Pericardium fibroblast (primary cell): ENCODE results near the gene FNDC10. TPM values are rescaled to one million over a fixed set of nuclear protein-coding genes. Genes with fewer than 3 reads are reported as not detected.

Source experiments
- total RNA-seq: library from RNA; depleted of rRNA; stranded (reverse); fragments of >200 nt; gene quantifications from 2 replicates; pipeline ENCODE4 v1.2.3, GENCODE V29; 2015

FNDC10 gene
- total RNA-seq = 22.8 and 23.8 TPM in 2 replicates

GRCh38 chr1:1599935-1600860, at the start of gene FNDC10:
TSS of gene FNDC10 (minus strand) at chr1:1600135. CDS start at chr1:1600015, 120 bp downstream.

GRCh38 chr1:1631782-1632420, 32.0 kb upstream of the FNDC10 start, which contains the start of gene MMP23B:
TSS of gene MMP23B (plus strand) at chr1:1632173. CDS start at chr1:1632219, 46 bp downstream.

GRCh38 chr1:1615256-1616044, 15.5 kb upstream of the FNDC10 start, which contains the start of gene MIB2:
TSS of gene MIB2 (plus strand) at chr1:1615500. CDS start at chr1:1623453, 7,953 bp downstream.

GRCh38 chr1:1574721-1575537, 25.0 kb downstream of the FNDC10 start, which contains the start of gene SSU72:
TSS of gene SSU72 (minus strand) at chr1:1574863. CDS start at chr1:1574557, 306 bp downstream.

Other genes with a start within 250 kb of the FNDC10 start
- gene MXRA8, start 241.6 kb downstream of the FNDC10 start, total RNA-seq = 368 and 672 TPM in 2 replicates
- gene AURKAIP1, start 224.9 kb downstream of the FNDC10 start, total RNA-seq = 101 and 136 TPM in 2 replicates
- gene CCNL2, start 200.8 kb downstream of the FNDC10 start, total RNA-seq = 92.3 and 98.2 TPM in 2 replicates
- gene MRPL20, start 192.8 kb downstream of the FNDC10 start, total RNA-seq = 102 and 107 TPM in 2 replicates
- 0.35 and 2.9 TPM in 2 replicates for gene ANKRD65, start 178.9 kb downstream of the FNDC10 start, total RNA-seq
- gene VWA1, start 164.4 kb downstream of the FNDC10 start, total RNA-seq = 12.3 and 18.0 TPM in 2 replicates
- gene ATAD3C, start 150.4 kb downstream of the FNDC10 start, total RNA-seq = under 0.01 TPM in 1 of 2 replicates, not detected in the other
- gene ATAD3B, start 128.4 kb downstream of the FNDC10 start, total RNA-seq = 8.0 and 27.4 TPM in 2 replicates
- 23.4 and 27.7 TPM in 2 replicates for gene ATAD3A, start 88.0 kb downstream of the FNDC10 start, total RNA-seq
- 4.1 and 6.1 TPM in 2 replicates for gene TMEM240, start 59.5 kb downstream of the FNDC10 start, total RNA-seq
- 134 and 149 TPM in 2 replicates for gene SSU72, start 25.3 kb downstream of the FNDC10 start, total RNA-seq
- gene MIB2, start 15.4 kb upstream of the FNDC10 start, total RNA-seq = 57.9 and 64.6 TPM in 2 replicates
- 117 and 174 TPM in 2 replicates for gene MMP23B, start 32.0 kb upstream of the FNDC10 start, total RNA-seq
- gene CDK11B, start 58.9 kb upstream of the FNDC10 start, total RNA-seq = 7.5 and 11.3 TPM in 2 replicates
- gene SLC35E2B, start 92.7 kb upstream of the FNDC10 start, total RNA-seq = 20.1 and 42.9 TPM in 2 replicates
- gene CDK11A, start 124.2 kb upstream of the FNDC10 start, total RNA-seq = 7.3 and 14.6 TPM in 2 replicates
- 40.3 and 71.3 TPM in 2 replicates for gene NADK, start 178.3 kb upstream of the FNDC10 start, total RNA-seq